Caco-2 (cell line): ENCODE measurements around the gene GPR37L1. TPM values are rescaled to one million over a fixed set of nuclear protein-coding genes. Genes with fewer than 3 reads are reported as not detected.

ENCODE experiments used
- BruUV-seq: library from RNA; stranded (reverse); fragments of 400-500 nt; replicated peaks from 2 replicates; lab custom pipeline; 2021; lab: Mats Ljungman, UMichigan
- CTCF ChIA-PET: fragments of 300-600 bp; sonication (Branson Sonifier 250); formaldehyde crosslinking; loops from one replicate; lab custom pipeline; 2022; ENCODE audit warnings: antibody characterized with exemption; lab: Charles Lee
- POLR2A ChIA-PET: fragments of 300-600 bp; sonication (Branson Sonifier 250); formaldehyde crosslinking; loops from one replicate; lab custom pipeline; 2022; ENCODE audit warnings: antibody characterized with exemption; lab: Charles Lee
- DNase-seq, 2 experiments: peaks; one replicate each; pipeline versions ENCODE4 v3.0.0 to v3.0.0-alpha.2; 2020 to 2022
- H3K27me3 ChIP-seq: replicated peaks from 2 replicates; pipeline ENCODE4 v1.6.0; 2011; ENCODE audit warnings: low read length; ENCODE audit not compliant: control insufficient read depth, insufficient read depth
- H3K36me3 ChIP-seq: 2 replicates; pipeline ENCODE4 v1.5.1; 2011; ENCODE audit warnings: low read length; ENCODE audit not compliant: control insufficient read depth, insufficient read depth
- H3K4me1 ChIP-seq: fragments of 250-450 bp; sonication (Bioruptor Pico); 2 replicates; pipeline ENCODE4 v1.5.1; 2020; ENCODE audit warnings: mild to moderate bottlenecking
- H3K4me3 ChIP-seq: 2 replicates; pipeline ENCODE4 v1.5.1; 2011; ENCODE audit warnings: low read depth, mild to moderate bottlenecking, control low read depth, low read length
- H3K9me3 ChIP-seq: fragments of 250-450 bp; sonication (Bioruptor Pico); 2 replicates; pipeline ENCODE4 v1.5.1; 2020; ENCODE audit warnings: mild to moderate bottlenecking, moderate library complexity
- H3K27ac Mint-ChIP-seq: one replicate; pipeline ENCODE4 v1.8.0; 2022; ENCODE audit warnings: mixed read lengths; ENCODE audit not compliant: unreplicated experiment
- H3K27me3 Mint-ChIP-seq: one replicate; pipeline ENCODE4 v1.8.0; 2022; ENCODE audit warnings: mixed read lengths; ENCODE audit not compliant: insufficient read depth, unreplicated experiment
- H3K36me3 Mint-ChIP-seq: one replicate; pipeline ENCODE4 v1.8.0; 2022; ENCODE audit warnings: mild to moderate bottlenecking, mixed read lengths; ENCODE audit not compliant: insufficient read depth, unreplicated experiment
- H3K4me1 Mint-ChIP-seq: one replicate; pipeline ENCODE4 v1.8.0; 2022; ENCODE audit warnings: low read depth, mixed read lengths; ENCODE audit not compliant: unreplicated experiment
- H3K4me3 Mint-ChIP-seq: one replicate; pipeline ENCODE4 v1.8.0; 2022; ENCODE audit warnings: mild to moderate bottlenecking, moderate library complexity, mixed read lengths; ENCODE audit not compliant: unreplicated experiment
- H3K9me3 Mint-ChIP-seq: one replicate; pipeline ENCODE4 v1.8.0; 2022; ENCODE audit warnings: mixed read lengths; ENCODE audit not compliant: unreplicated experiment
- CTCF ChIP-seq, 2 experiments: fragments of 200-600 bp in 1 of 2; IDR thresholded peaks; 1 replicate in 1 of 2; 2 replicates in 1 of 2; pipeline versions ENCODE4 v1.5.1 to v1.8.0; 2011 to 2022; ENCODE audit warnings: antibody characterized with exemption in 1 of 2, control low read depth in 1 of 2, inconsistent platforms in 1 of 2, low read depth in 1 of 2, low read length in 1 of 2, mild to moderate bottlenecking in 1 of 2, moderate library complexity in 1 of 2; ENCODE audit not compliant: insufficient read depth in 1 of 2, severe bottlenecking in 1 of 2, unreplicated experiment in 1 of 2
- intact Hi-C: fragments of 100-400 bp; cut with micrococcal nuclease; formaldehyde crosslinking; loops from one replicate; pipeline ENCODE4 v1.10.0; 2022; ENCODE audit not compliant: unreplicated experiment
- total RNA-seq: library from RNA; stranded (reverse); gene quantifications from 2 replicates; pipeline ENCODE4 v1.2.3, GENCODE V29; 2022

The GPR37L1 gene
- total RNA-seq, 1 experiment from 2014 or later = 0.07 TPM

- intact Hi-C loops = loop anchor here (1.0 to 2.0 kb wide), 3 partner anchors 10 to 77 kb away; no protein-coding TSS in a partner anchor
- Mint-ChIP-seq H3K9me3 (no peaks in the 10 kb centered on the region), H3K27me3 (no peaks in the 10 kb centered on the region), H3K27ac (peak overlapping the region; percentile 88), H3K36me3 (no peaks in the 10 kb centered on the region), H3K4me1 (peaks cover 40% of the 10 kb centered on the region), H3K4me3 (peak overlapping the region; percentile 7)
- ChIA-PET CTCF (interaction anchor here (0.6 to 1.1 kb wide), 4 partner anchors 20 to 78 kb away, joined by 3 to 6 read pairs (median 4); partner anchors contain the start of gene ELF3), POLR2A (interaction anchor here (1.0 to 1.3 kb wide), 3 partner anchors 8 to 76 kb away, joined by 3 to 12 read pairs (median 4); partner anchors contain the start of gene ELF3)
- no peak for TF ChIP-seq CTCF (IDR thresholded peaks at IDR 0.05; ENCODE audit: insufficient read depth in 1 of 2, low read depth in 1 of 2, low read length in 1 of 2, severe bottlenecking in 1 of 2, unreplicated experiment in 1 of 2)
- Histone ChIP-seq H3K4me3 (no peak overlapping the region), H3K9me3 (no peaks in the 10 kb centered on the region), H3K27me3 (no peaks in the 10 kb centered on the region), H3K36me3 (no peaks in the 10 kb centered on the region), H3K4me1 (peaks cover 60% of the 10 kb centered on the region)
- DNase-seq = peak; percentile 59 to 82
- no TSS peak for BruUV-seq
Observed at GRCh38 chr1:202085682-202086373, 36.9 kb upstream of the GPR37L1 start.

DNA sequence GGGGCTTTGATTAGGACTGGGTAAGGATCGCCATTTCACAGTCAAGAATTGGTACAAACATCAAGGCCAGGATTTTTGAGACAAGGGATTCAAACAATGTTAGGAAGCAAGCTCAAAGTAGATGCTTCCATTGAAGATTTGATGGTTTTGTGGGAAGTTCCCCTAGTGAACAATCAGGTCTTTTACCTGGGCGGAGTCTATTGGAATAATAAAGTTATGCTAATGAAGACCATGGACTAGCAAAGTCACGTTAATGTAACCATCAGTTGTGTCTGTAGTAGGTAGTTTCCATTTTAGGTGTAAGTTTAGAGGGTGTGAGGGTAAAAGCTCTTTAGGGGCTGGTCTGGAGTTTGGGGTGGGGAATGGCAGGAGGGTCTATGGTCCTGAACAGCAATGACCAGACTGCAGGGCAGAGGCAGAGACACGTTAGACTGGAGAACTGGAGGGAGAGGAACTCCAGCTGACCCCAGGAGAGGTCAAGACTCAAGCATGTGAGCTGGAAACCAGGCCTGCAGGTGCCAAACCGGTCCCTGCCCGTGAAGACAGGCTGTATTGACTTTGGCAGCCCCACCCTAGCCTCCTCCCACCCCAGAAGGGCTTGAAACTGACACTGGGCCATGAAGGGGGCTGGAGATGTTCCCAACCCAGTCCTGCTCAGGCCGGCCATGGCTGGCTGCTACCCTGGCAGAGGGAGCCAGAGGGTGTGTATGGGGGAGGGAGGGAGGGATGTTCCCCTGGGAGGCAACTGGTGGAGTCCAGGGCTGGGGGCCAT lies 36.0 kb upstream of the GPR37L1 start:
- Histone ChIP-seq H3K4me3 (no peak overlapping the region), H3K9me3 (no peaks in the 10 kb centered on the region), H3K36me3 (no peaks in the 10 kb centered on the region), H3K4me1 (peaks cover 51% of the 10 kb centered on the region), H3K27me3 (no peaks in the 10 kb centered on the region)
- Mint-ChIP-seq H3K4me3 (peak overlapping the region; percentile 7), H3K36me3 (peaks cover 4% of the 10 kb centered on the region), H3K27me3 (no peaks in the 10 kb centered on the region), H3K4me1 (peaks cover 49% of the 10 kb centered on the region), H3K27ac (peak overlapping the region; percentile 88), H3K9me3 (no peaks in the 10 kb centered on the region)
- TSS peak; percentile 87 for BruUV-seq
- TF ChIP-seq CTCF (IDR thresholded peaks at IDR 0.05; ENCODE audit: insufficient read depth in 1 of 2, low read depth in 1 of 2, low read length in 1 of 2, severe bottlenecking in 1 of 2, unreplicated experiment in 1 of 2) = no peak
- DNase-seq = peak in 1 of 2 experiments; percentile 68
- intact Hi-C loops = loop anchor here (2.0 kb wide), 1 partner anchor 52 kb away; no protein-coding TSS in a partner anchor
- CTCF ChIA-PET = interaction anchor here (0.7 to 1.5 kb wide), 2 partner anchors 11 to 76 kb away, joined by 3 to 5 read pairs; partner anchors contain the start of gene ELF3
- POLR2A ChIA-PET = interaction anchor here (0.8 to 1.8 kb wide), 2 partner anchors 76 to 79 kb away, joined by 3 to 9 read pairs; partner anchors contain the start of gene ELF3

GRCh38 chr1:202088206-202088605 lies 34.5 kb upstream of the GPR37L1 start:
- Mint-ChIP-seq H3K27me3 (no peaks in the 10 kb centered on the region), H3K27ac (peak overlapping the region; percentile 21), H3K4me1 (peaks cover 52% of the 10 kb centered on the region), H3K4me3 (no peak overlapping the region), H3K9me3 (no peaks in the 10 kb centered on the region), H3K36me3 (peaks cover 4% of the 10 kb centered on the region)
- DNase-seq = no peak
- POLR2A ChIA-PET = interaction anchor here (1.8 kb wide), 1 partner anchor 78 kb away, joined by 9 read pairs; the partner anchor contains the start of gene ELF3
- Histone ChIP-seq H3K9me3 (no peaks in the 10 kb centered on the region), H3K27me3 (no peaks in the 10 kb centered on the region), H3K4me3 (no peak overlapping the region), H3K36me3 (no peaks in the 10 kb centered on the region), H3K4me1 (peaks cover 46% of the 10 kb centered on the region)
- intact Hi-C loops = no loop called here
- no TSS peak for BruUV-seq
- CTCF ChIA-PET = interaction anchor here (1.5 kb wide), 1 partner anchor 78 kb away, joined by 5 read pairs; the partner anchor contains the start of gene ELF3
- TF ChIP-seq CTCF (IDR thresholded peaks at IDR 0.05; ENCODE audit: insufficient read depth in 1 of 2, low read depth in 1 of 2, low read length in 1 of 2, severe bottlenecking in 1 of 2, unreplicated experiment in 1 of 2) = no peak
